Measurements from ENCODE around the gene TRIM62. TPM values are rescaled to one million over a fixed set of nuclear protein-coding genes. Genes with fewer than 3 reads are reported as not detected.
A peak's percentile ranks its signal among the peaks of the same experiment; 100 is the strongest.
"Not testable (repeated sequence)": the region's sequence is repeated elsewhere in the genome, so short reads cannot be mapped to it uniquely, and the experiment has no call there.

TRIM62 gene
- total RNA-seq, 1 donor from 2014 or later = 10.8 TPM

GRCh38 chr1:33130297-33130696, 51.5 kb downstream of the TRIM62 start:
- Mint-ChIP-seq H3K4me3 (ENCODE audit: unreplicated experiment) (no peak overlapping the region), H3K9me3 (ENCODE audit: unreplicated experiment) (no peaks in the 10 kb centered on the region), H3K27ac (ENCODE audit: unreplicated experiment) (no peak overlapping the region), H3K27me3 (ENCODE audit: unreplicated experiment) (peaks cover 2% of the 10 kb centered on the region), H3K36me3 (ENCODE audit: low read depth, unreplicated experiment) (no peaks in the 10 kb centered on the region), H3K4me1 (ENCODE audit: unreplicated experiment) (no peaks in the 10 kb centered on the region)
- no peak for DNase-seq (ENCODE audit: low spot score)
- TF ChIP-seq, protein P1, sequence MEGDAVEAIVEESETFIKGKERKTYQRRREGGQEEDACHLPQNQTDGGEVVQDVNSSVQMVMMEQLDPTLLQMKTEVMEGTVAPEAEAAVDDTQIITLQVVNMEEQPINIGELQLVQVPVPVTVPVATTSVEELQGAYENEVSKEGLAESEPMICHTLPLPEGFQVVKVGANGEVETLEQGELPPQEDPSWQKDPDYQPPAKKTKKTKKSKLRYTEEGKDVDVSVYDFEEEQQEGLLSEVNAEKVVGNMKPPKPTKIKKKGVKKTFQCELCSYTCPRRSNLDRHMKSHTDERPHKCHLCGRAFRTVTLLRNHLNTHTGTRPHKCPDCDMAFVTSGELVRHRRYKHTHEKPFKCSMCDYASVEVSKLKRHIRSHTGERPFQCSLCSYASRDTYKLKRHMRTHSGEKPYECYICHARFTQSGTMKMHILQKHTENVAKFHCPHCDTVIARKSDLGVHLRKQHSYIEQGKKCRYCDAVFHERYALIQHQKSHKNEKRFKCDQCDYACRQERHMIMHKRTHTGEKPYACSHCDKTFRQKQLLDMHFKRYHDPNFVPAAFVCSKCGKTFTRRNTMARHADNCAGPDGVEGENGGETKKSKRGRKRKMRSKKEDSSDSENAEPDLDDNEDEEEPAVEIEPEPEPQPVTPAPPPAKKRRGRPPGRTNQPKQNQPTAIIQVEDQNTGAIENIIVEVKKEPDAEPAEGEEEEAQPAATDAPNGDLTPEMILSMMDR (IDR thresholded peaks at IDR 0.05; ENCODE audit: unreplicated experiment) = no peak

DNA sequence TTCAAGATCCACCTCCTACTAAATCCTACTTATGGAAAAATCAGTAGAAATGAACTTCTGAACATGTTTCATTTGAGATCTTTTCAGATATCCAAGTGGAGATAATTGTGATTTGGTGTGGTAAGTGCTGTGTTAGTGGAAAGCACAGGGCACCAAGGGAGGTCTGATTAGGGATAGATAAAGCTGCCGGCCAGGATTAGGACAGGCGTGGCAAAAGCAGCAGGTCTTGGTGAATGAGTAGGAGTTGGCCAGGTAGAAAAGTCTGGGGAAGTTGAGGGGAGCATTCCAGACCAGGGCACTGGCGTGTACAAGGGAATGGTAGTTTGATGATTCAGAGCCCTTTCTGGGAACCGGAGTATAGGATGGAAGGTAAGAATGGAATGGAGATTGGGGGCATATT, 53.1 kb downstream of the TRIM62 start:
- H3K36me3 Mint-ChIP-seq (ENCODE audit: low read depth, unreplicated experiment) = no peaks in the 10 kb centered on the region
- no peak for DNase-seq (ENCODE audit: low spot score)
- no peak overlapping the region for H3K27ac Mint-ChIP-seq (ENCODE audit: unreplicated experiment)
- no peak overlapping the region for H3K4me3 Mint-ChIP-seq (ENCODE audit: unreplicated experiment)
- H3K27me3 Mint-ChIP-seq (ENCODE audit: unreplicated experiment) = peaks cover 2% of the 10 kb centered on the region
- no peaks in the 10 kb centered on the region for H3K9me3 Mint-ChIP-seq (ENCODE audit: unreplicated experiment)
- H3K4me1 Mint-ChIP-seq (ENCODE audit: unreplicated experiment) = no peaks in the 10 kb centered on the region
- TF ChIP-seq, protein P1 (IDR thresholded peaks at IDR 0.05; ENCODE audit: unreplicated experiment) = no peak

DNA sequence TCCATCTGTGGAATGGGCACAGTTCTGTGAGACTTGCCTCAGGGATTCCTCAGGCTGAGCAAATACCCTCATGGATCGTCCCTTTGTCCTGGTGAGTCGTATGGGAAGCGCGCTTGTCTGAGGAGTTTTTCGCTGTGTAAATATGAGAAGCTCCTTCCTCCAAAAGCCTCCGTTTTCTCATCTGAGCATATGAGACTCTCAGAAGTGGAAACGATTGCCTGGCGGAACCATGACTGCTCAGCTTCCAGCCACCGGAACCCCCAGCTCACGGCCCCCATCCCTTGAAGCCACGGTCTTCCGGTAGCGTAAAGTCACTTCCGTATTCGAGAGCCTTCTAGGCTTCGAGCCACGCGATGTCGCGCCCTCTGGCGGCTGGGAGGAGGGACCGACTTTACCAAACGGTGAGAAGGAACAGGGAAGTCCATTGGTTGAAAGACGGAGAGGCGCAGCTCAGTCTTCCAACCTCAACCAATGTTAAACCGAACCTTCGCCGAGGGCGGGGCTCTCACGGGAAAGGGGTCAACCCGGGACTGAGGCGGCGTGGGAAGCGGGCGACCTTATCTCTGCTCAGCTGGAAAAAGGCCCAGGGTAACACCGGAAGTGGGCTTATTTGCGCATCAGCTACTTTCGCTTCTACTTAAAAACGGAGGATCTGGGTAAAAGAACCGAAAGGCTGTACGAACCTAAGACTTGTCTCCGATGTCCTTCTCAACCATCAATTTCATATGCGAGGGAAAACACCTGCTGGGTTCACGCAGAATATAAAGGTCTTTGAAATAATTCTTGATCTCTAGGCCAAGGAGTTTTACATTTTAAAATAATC, 54.6 kb downstream of the TRIM62 start:
- Mint-ChIP-seq H3K4me1 (ENCODE audit: unreplicated experiment) (no peaks in the 10 kb centered on the region), H3K27me3 (ENCODE audit: unreplicated experiment) (peaks cover 2% of the 10 kb centered on the region), H3K27ac (ENCODE audit: unreplicated experiment) (peak overlapping the region; percentile 84), H3K9me3 (ENCODE audit: unreplicated experiment) (no peaks in the 10 kb centered on the region), H3K36me3 (ENCODE audit: low read depth, unreplicated experiment) (no peaks in the 10 kb centered on the region), H3K4me3 (ENCODE audit: unreplicated experiment) (peak overlapping the region; percentile 90)
- peak; percentile 91 for DNase-seq (ENCODE audit: low spot score)
- TF ChIP-seq, protein P1 (IDR thresholded peaks at IDR 0.05; ENCODE audit: unreplicated experiment) = peak; percentile 89

- H3K36me3 Mint-ChIP-seq (ENCODE audit: low read depth, unreplicated experiment) = no peaks in the 10 kb centered on the region
- no peak for DNase-seq (ENCODE audit: low spot score)
- peak overlapping the region; percentile 84 for H3K27ac Mint-ChIP-seq (ENCODE audit: unreplicated experiment)
- H3K9me3 Mint-ChIP-seq (ENCODE audit: unreplicated experiment) = no peaks in the 10 kb centered on the region
- TF ChIP-seq, protein P1 (IDR thresholded peaks at IDR 0.05; ENCODE audit: unreplicated experiment) = no peak
- H3K4me1 Mint-ChIP-seq (ENCODE audit: unreplicated experiment) = no peaks in the 10 kb centered on the region
- peaks cover 2% of the 10 kb centered on the region for H3K27me3 Mint-ChIP-seq (ENCODE audit: unreplicated experiment)
- H3K4me3 Mint-ChIP-seq (ENCODE audit: unreplicated experiment) = peak overlapping the region; percentile 90
Measured at GRCh38 chr1:33126411-33127000, 55.3 kb downstream of the TRIM62 start.

- not testable (repeated sequence) for H3K36me3 Mint-ChIP-seq (ENCODE audit: low read depth, unreplicated experiment); H3K9me3 Mint-ChIP-seq (ENCODE audit: unreplicated experiment); DNase-seq (ENCODE audit: low spot score); H3K27ac Mint-ChIP-seq (ENCODE audit: unreplicated experiment); H3K4me3 Mint-ChIP-seq (ENCODE audit: unreplicated experiment); H3K4me1 Mint-ChIP-seq (ENCODE audit: unreplicated experiment); H3K27me3 Mint-ChIP-seq (ENCODE audit: unreplicated experiment)
Measured at GRCh38 chr1:33124647-33125046, 57.2 kb downstream of the TRIM62 start.

Data from endothelial cell (in vitro differentiated cells).